ENCODE data around the gene KASH5. TPM values are rescaled to one million over a fixed set of nuclear protein-coding genes. Genes with fewer than 3 reads are reported as not detected.
A peak's percentile ranks its signal among the peaks of the same experiment; 100 is the strongest.

Gene KASH5
- total and polyA plus RNA-seq, 2 of the 13 experiments (the other 11 are each of a cell fraction or from before 2014, with no cell fraction given): not detected

DNA sequence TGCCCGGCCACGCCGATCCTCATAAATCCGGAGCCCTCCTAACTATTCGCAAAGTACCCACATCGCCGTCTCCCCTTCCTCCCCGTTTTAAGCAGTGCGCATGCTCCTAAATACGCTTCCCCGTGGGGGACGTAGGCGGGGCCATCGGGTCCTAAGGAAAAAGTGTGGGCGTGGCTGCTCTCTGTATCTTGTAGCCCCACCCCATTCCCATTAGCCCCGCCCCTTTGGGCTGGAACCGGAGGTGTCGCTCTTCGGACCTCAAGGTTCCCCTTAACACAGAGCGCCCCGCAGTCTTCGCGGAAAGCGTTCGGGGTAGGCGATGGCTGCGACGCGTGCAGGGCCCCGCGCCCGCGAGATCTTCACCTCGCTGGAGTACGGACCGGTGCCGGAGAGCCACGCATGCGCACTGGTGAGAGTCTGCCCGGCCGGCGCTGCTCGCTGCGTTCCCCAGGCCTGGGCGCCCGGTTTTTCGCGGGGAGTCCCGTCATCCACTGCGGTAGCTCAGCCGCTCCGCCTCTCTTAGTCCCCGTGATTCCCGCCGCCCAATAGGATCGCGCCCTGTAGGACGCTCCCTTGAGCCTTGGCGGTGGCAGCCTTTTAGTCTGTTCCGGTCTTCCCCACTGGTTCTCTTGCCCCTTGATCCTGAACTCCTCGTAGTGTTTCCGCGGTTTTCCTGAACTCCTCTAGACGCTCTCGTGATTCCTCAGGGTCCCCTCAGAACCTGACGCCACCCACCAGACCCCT is 65.1 kb downstream of the KASH5 start, which contains the start of gene ALDH16A1 (continued):
- TF ChIP-seq ZBED4 (CRISPR knock-in tag; IDR thresholded peaks at IDR 0.05; ENCODE audit: borderline replicate concordance): no peak
- TF ChIP-seq ZNF703 (CRISPR knock-in tag; IDR thresholded peaks at IDR 0.05; ENCODE audit: borderline replicate concordance): no peak
- TF ChIP-seq SMARCE1 (IDR thresholded peaks at IDR 0.05; ENCODE audit: borderline replicate concordance): no peak
- no peak for TF ChIP-seq ZNF598 (CRISPR knock-in tag; IDR thresholded peaks at IDR 0.05; ENCODE audit: borderline replicate concordance)
- TF ChIP-seq ZNF337 (CRISPR knock-in tag; IDR thresholded peaks at IDR 0.05; ENCODE audit: borderline replicate concordance, low read depth): no peak; the same call in 1 of the 2 replicates
- TF ChIP-seq TP53 (CRISPR knock-in tag; conservative IDR thresholded peaks at IDR 0.05): no peak
- TF ChIP-seq, protein P1, sequence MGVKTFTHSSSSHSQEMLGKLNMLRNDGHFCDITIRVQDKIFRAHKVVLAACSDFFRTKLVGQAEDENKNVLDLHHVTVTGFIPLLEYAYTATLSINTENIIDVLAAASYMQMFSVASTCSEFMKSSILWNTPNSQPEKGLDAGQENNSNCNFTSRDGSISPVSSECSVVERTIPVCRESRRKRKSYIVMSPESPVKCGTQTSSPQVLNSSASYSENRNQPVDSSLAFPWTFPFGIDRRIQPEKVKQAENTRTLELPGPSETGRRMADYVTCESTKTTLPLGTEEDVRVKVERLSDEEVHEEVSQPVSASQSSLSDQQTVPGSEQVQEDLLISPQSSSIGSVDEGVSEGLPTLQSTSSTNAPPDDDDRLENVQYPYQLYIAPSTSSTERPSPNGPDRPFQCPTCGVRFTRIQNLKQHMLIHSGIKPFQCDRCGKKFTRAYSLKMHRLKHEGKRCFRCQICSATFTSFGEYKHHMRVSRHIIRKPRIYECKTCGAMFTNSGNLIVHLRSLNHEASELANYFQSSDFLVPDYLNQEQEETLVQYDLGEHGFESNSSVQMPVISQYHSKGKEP (CRISPR knock-in tag; IDR thresholded peaks at IDR 0.05): no peak
- TF ChIP-seq SP1 (IDR thresholded peaks at IDR 0.05): no peak
- peak; percentile 57 for TF ChIP-seq SP1 (CRISPR knock-in tag; IDR thresholded peaks at IDR 0.05)
- no peak; the same call in 1 of the 2 replicates for TF ChIP-seq ATF1 (CRISPR knock-in tag; IDR thresholded peaks at IDR 0.05)
- TF ChIP-seq PAXIP1 (CRISPR knock-in tag; conservative IDR thresholded peaks at IDR 0.05): 0 out of 2 replicates have a peak, but pooled peaks have one; percentile 27
- no peak for TF ChIP-seq ZNF460 (CRISPR knock-in tag; IDR thresholded peaks at IDR 0.05; ENCODE audit: borderline replicate concordance)
- peak; percentile 17; the same call in 1 of the 2 replicates for TF ChIP-seq HCFC1 (IDR thresholded peaks at IDR 0.05; ENCODE audit: low read depth, low read length)
- TF ChIP-seq NAIF1 (CRISPR knock-in tag; IDR thresholded peaks at IDR 0.05; ENCODE audit: borderline replicate concordance): no peak
- TF ChIP-seq IRX3 (CRISPR knock-in tag; IDR thresholded peaks at IDR 0.05; ENCODE audit: borderline replicate concordance, low read depth): no peak
- no peak; the same call in 1 of the 2 replicates for TF ChIP-seq KLF6 (CRISPR knock-in tag; IDR thresholded peaks at IDR 0.05)
- TF ChIP-seq ZNF44 (CRISPR knock-in tag; IDR thresholded peaks at IDR 0.05): no peak; the same call in 1 of the 2 replicates
- peak; percentile 98 for TF ChIP-seq RBFOX2 (IDR thresholded peaks at IDR 0.05; ENCODE audit: low read depth, low read length)
- TF ChIP-seq ZNF550 (CRISPR knock-in tag; IDR thresholded peaks at IDR 0.05; ENCODE audit: borderline replicate concordance): no peak
- TF ChIP-seq ZFP82 (CRISPR knock-in tag; IDR thresholded peaks at IDR 0.05; ENCODE audit: borderline replicate concordance): no peak
- TF ChIP-seq BRCA1 (CRISPR knock-in tag; IDR thresholded peaks at IDR 0.05): no peak

Data from HepG2 (cell line).